Heart left ventricle (tissue), 13 donors: ENCODE results near the gene ZNF672.

Experiments used
- CTCF ChIP-seq, 12 donors: fragments of 200-600 bp; sonication (generic) in 4 of 12; IDR thresholded peaks; one replicate each; pipeline versions ENCODE4 v1.5.0 to v1.8.0; 2018 to 2022; ENCODE audit warnings: antibody characterized with exemption in 12 of 12, mild to moderate bottlenecking in 5 of 12
- POLR2A ChIP-seq, 2 donors: fragments of 450-650 bp; IDR thresholded peaks; one replicate each; pipeline ENCODE4 v1.6.1; 2017; ENCODE audit warnings: antibody characterized with exemption in 2 of 2, mild to moderate bottlenecking in 2 of 2, moderate library complexity in 2 of 2
- donor health status: ischemic (EF 13 %, LVEDD 7.1; RV severe dilation, severe dysfunction).
- donor health status: DM: no; HTN: yes; CAD: no.
- donor health status: DM: no; HTN: no; CAD: no.
- donor health status: ischemic (EF 25% LVEDD 6.9; RV normal size, moderate dysfunction).
- donor health status: ischemic (EF 25% LVEDD 5.7; RV mildly dilated, moderate dysfunction).
- donor health status: ischemic (EF 35%, LVEDD 5.7; RV mildly dilated, moderate dysfunction).
- donor health status: nonischemic (EF 11% LVEDD 7.7; RV severe dilation, severe dysfunction).
- donor health status: DM: yes; HTN: yes; CAD: no.
- donor health status: PGD.
- donor health status: ischemic (EF 29% LVEDD 5.4; RV normal size, mild dysfunction).
- donor health status: nonischemic (EF 23%, LVEDD 6.1; RV moderate dilation, normal function).

- TF ChIP-seq CTCF (IDR thresholded peaks at IDR 0.05) = no peak
- TF ChIP-seq POLR2A (IDR thresholded peaks at IDR 0.05) = no peak
These were observed 22.0 kb downstream of the ZNF672 start for GRCh38 chr1:248860007-248860406.
